GM12878 (cell line): ENCODE results near the gene TRUB1. TPM values are rescaled to one million over a fixed set of nuclear protein-coding genes. Genes with fewer than 3 reads are reported as not detected.

Source experiments
- ATAC-seq: fragments of 200-7000 bp; cut with Tn5 transposase; 3 replicates; pipeline ENCODE4 v1.9.1; 2020; ENCODE audit warnings: mild to moderate bottlenecking, moderate library complexity
- BruUV-seq: library from RNA; stranded (reverse); fragments of 400-500 nt; replicated peaks from 2 replicates; lab custom pipeline; 2021; lab: Mats Ljungman, UMichigan
- CTCF ChIA-PET: fragments of 300-600 bp; sonication (Branson Sonifier 250); formaldehyde crosslinking; extraction: SDS; loops from one replicate; lab custom pipeline; 2021; ENCODE audit warnings: inconsistent platforms; lab: Yijun Ruan, JAX
- POLR2A ChIA-PET: fragments of 350-600 bp; formaldehyde crosslinking; extraction: SDS; loops from one replicate; lab custom pipeline; 2021; ENCODE audit warnings: inconsistent platforms; lab: Charles Lee
- RAD21 ChIA-PET: fragments of 300-600 bp; sonication (Branson Sonifier 250); formaldehyde crosslinking; loops from one replicate; lab custom pipeline; 2023; ENCODE audit warnings: antibody characterized with exemption; ENCODE audit not compliant: unreplicated experiment; lab: Charles Lee
- SMC1A ChIA-PET: fragments of 300-600 bp; sonication (Branson Sonifier 250); formaldehyde crosslinking; loops from one replicate; lab custom pipeline; 2023; ENCODE audit not compliant: unreplicated experiment, uncharacterized antibody; lab: Charles Lee
- DNase-seq: peaks from one replicate; pipeline ENCODE4 v3.0.0-alpha.2; 2011; ENCODE audit warnings: low read depth, low spot score
- FAIRE-seq: peaks from 3 replicates; lab custom pipeline; 2011; peaks lifted over from hg19 to GRCh38; lab: Jason Lieb, UNC
- H2AFZ ChIP-seq: 2 replicates; pipeline ENCODE4 v1.6.0; 2011; ENCODE audit warnings: low read depth, low read length, control low read depth; ENCODE audit not compliant: control insufficient read depth
- H3K27ac ChIP-seq: 2 replicates; pipeline ENCODE4 v1.5.1; 2011; ENCODE audit warnings: control low read depth; ENCODE audit not compliant: control insufficient read depth, insufficient read depth
- H3K27me3 ChIP-seq, 2 experiments: replicated peaks in 1 of 2; 2 replicates each; pipeline versions ENCODE4 v1.6.0 to v1.6.1; 2011; ENCODE audit warnings: low read length in 1 of 2; ENCODE audit not compliant: control insufficient read depth in 2 of 2, insufficient read depth in 2 of 2
- H3K36me3 ChIP-seq, 2 experiments: 2 replicates each; pipeline ENCODE4 v1.5.1; 2011; ENCODE audit warnings: low read length in 1 of 2; ENCODE audit not compliant: control insufficient read depth in 2 of 2, insufficient read depth in 2 of 2
- H3K4me1 ChIP-seq: 2 replicates; pipeline ENCODE4 v1.6.1; 2011; ENCODE audit warnings: mild to moderate bottlenecking, low read length, moderate library complexity, mixed read lengths; ENCODE audit not compliant: control insufficient read depth, insufficient read depth
- H3K4me2 ChIP-seq: 2 replicates; pipeline ENCODE4 v1.6.0; 2011; ENCODE audit warnings: control low read depth; ENCODE audit not compliant: control insufficient read depth, insufficient read depth
- H3K4me3 ChIP-seq: fragments of 200-600 bp; sonication (generic); 2 replicates; pipeline ENCODE4 v1.5.1; 2016
- H3K79me2 ChIP-seq: 2 replicates; pipeline ENCODE4 v1.6.0; 2011; ENCODE audit warnings: low read length; ENCODE audit not compliant: control insufficient read depth, insufficient read depth
- H3K9ac ChIP-seq: 2 replicates; pipeline ENCODE4 v1.8.0; 2011; ENCODE audit warnings: low read length, control low read depth, mixed read lengths; ENCODE audit not compliant: control insufficient read depth, insufficient read depth
- H3K9me3 ChIP-seq: replicated peaks from 3 replicates; pipeline ENCODE4 v1.5.1; 2011; ENCODE audit warnings: mild to moderate bottlenecking, low read length; ENCODE audit not compliant: control insufficient read depth, insufficient read depth
- H4K20me1 ChIP-seq: 2 replicates; pipeline ENCODE4 v1.6.0; 2011; ENCODE audit not compliant: control insufficient read depth, insufficient read depth
- BCLAF1 ChIP-seq: fragments of 450-650 bp; IDR thresholded peaks from 2 replicates; pipeline ENCODE4 v1.6.1; 2017; ENCODE audit warnings: antibody characterized with exemption, mild to moderate bottlenecking, moderate library complexity
- BHLHE40 ChIP-seq, 2 experiments: fragments of 450-650 bp in 1 of 2; IDR thresholded peaks; 2 replicates each; pipeline ENCODE4 v1.6.1; 2011 to 2017; ENCODE audit warnings: low read depth in 2 of 2, borderline replicate concordance in 1 of 2, improper control_type of control experiment in 1 of 2, low read length in 1 of 2, mild to moderate bottlenecking in 1 of 2
- CBX5 ChIP-seq: sonication (generic); IDR thresholded peaks from 2 replicates; pipeline ENCODE4 v1.6.1; 2016; ENCODE audit warnings: low read depth, moderate library complexity, mild to moderate bottlenecking, inconsistent platforms
- E2F4 ChIP-seq: IDR thresholded peaks from 2 replicates; pipeline ENCODE4 v1.6.1; 2012; ENCODE audit warnings: low read depth, low read length, improper control_type of control experiment
- MTA2 ChIP-seq: fragments of 450-650 bp; IDR thresholded peaks from 2 replicates; pipeline ENCODE4 v1.6.1; 2016; ENCODE audit warnings: low read depth, mild to moderate bottlenecking, moderate library complexity
- POLR2AphosphoS2 ChIP-seq: IDR thresholded peaks from 2 replicates; pipeline ENCODE4 v1.6.1; 2011; ENCODE audit warnings: low read depth, mild to moderate bottlenecking, low read length, improper control_type of control experiment, moderate library complexity
- POLR2AphosphoS5 ChIP-seq: IDR thresholded peaks from 2 replicates; pipeline ENCODE4 v1.6.1; 2011; ENCODE audit warnings: mild to moderate bottlenecking, low read length, inconsistent platforms
- RBBP5 ChIP-seq: fragments of 200-600 bp; sonication (generic); conservative IDR thresholded peaks from 2 replicates; pipeline ENCODE4 v1.6.1; 2016
- RUNX3 ChIP-seq: IDR thresholded peaks from 2 replicates; pipeline ENCODE4 v1.6.1; 2012; ENCODE audit warnings: low read length, inconsistent platforms
- SMAD1 ChIP-seq: fragments of 450-650 bp; IDR thresholded peaks from 2 replicates; pipeline ENCODE4 v1.6.1; 2018; ENCODE audit warnings: mild to moderate bottlenecking, low read depth; ENCODE audit not compliant: partially characterized antibody
- TAF1 ChIP-seq: IDR thresholded peaks from 2 replicates; pipeline ENCODE4 v1.6.1; 2011; ENCODE audit warnings: mild to moderate bottlenecking, low read depth, low read length, borderline replicate concordance
- ZNF217 ChIP-seq: fragments of 450-650 bp; IDR thresholded peaks from 2 replicates; pipeline ENCODE4 v1.6.1; 2017; ENCODE audit warnings: antibody characterized with exemption, mild to moderate bottlenecking
- ZNF687 ChIP-seq: fragments of 450-650 bp; IDR thresholded peaks from 2 replicates; pipeline ENCODE4 v1.6.1; 2017; ENCODE audit warnings: mild to moderate bottlenecking, moderate library complexity
- WGBS: methylation state at CpG from one replicate; pipeline ENCODE4 v1.1.6; 2016; ENCODE audit warnings: low lambda C conversion rate; ENCODE audit not compliant: insufficient replicate concordance, insufficient coverage; ENCODE audit errors: missing lambda C conversion rate; 5-methylcytosine and 5-hydroxymethylcytosine counted together
- in situ Hi-C: fragments of 300-500 bp; cut with MboI; formaldehyde crosslinking; loops from 9 replicates; pipeline ENCODE4 v1.14.3; 2018; ENCODE audit warnings: mixed read lengths
- intact Hi-C: fragments of 100-400 bp; cut with micrococcal nuclease; formaldehyde crosslinking; loops from one replicate; pipeline ENCODE4 v1.14.2; 2022; ENCODE audit not compliant: unreplicated experiment
- polyA plus RNA-seq, 11 experiments: library from polyadenylated mRNA; depleted of rRNA in 4 of 11; unstranded in 6 of 11; stranded (reverse) in 5 of 11; fragments of >200 nt; fragmentation: Nextera tagmentation in 4 of 11; fragmentation: Illumina TruSeq in 1 of 11; extraction: Ambion mirVana in 4 of 11; extraction: Trizol in 1 of 11; gene quantifications; 1 replicate in 1 of 11; 2 replicates in 10 of 11; pipeline versions ENCODE4 v1.2.1 to v1.2.3, GENCODE V29; 2011 to 2016; ENCODE audit warnings: inconsistent platforms in 2 of 11, missing spikeins in 2 of 11, low read depth in 1 of 11
- total RNA-seq, 4 experiments: library from RNA; depleted of rRNA in 3 of 4; stranded (reverse); fragments of >200 nt in 3 of 4; fragmentation: Illumina TruSeq in 1 of 4; extraction: Trizol in 1 of 4; gene quantifications; 2 replicates each; pipeline versions ENCODE4 v1.2.1 to v1.2.3, GENCODE V29; 2013 to 2021

Gene TRUB1
- total and polyA plus RNA-seq, 10 of the 15 experiments (the other 5 are each of a cell fraction or from before 2014, with no cell fraction given): 8.1 to 24.0 (median 15.9) TPM

GRCh38 chr10:114932225-114932624 lies 5.8 kb upstream of the TRUB1 start (continued):
- TF ChIP-seq ZNF687 (no peak), CBX5 (no peak), POLR2AphosphoS2 (no peak), SMAD1 (no peak), E2F4 (no peak), TAF1 (no peak), MTA2 (no peak)

GRCh38 chr10:114932945-114933344 lies 5.0 kb upstream of the TRUB1 start:
- POLR2A ChIA-PET: no interaction called here
- 28% methylated on average over 2 of the region's 2 CpGs for WGBS
- H3K79me2 ChIP-seq: no peaks in the 10 kb centered on the region
- no peak overlapping the region for H3K27ac ChIP-seq
- no peak for DNase-seq
- no peak overlapping the region for H3K4me3 ChIP-seq
- TF ChIP-seq BCLAF1 (no peak), RUNX3 (no peak), ZNF217 (no peak), BHLHE40 (IDR thresholded peaks at IDR 0.05; ENCODE audit: borderline replicate concordance in 1 of 2, low read depth in 2 of 2, low read length in 1 of 2) (no peak), RBBP5 (no peak), POLR2AphosphoS5 (no peak), MTA2 (no peak), CBX5 (no peak), TAF1 (no peak)
- no peaks in the 10 kb centered on the region for H3K27me3 ChIP-seq
- H3K4me2 ChIP-seq: no peak overlapping the region
- ATAC-seq: no peak
- RAD21 ChIA-PET: no interaction called here
- no peaks in the 10 kb centered on the region; the same call in 2 of the 3 replicates for H3K9me3 ChIP-seq
- SMC1A ChIA-PET: interaction anchor here (0.7 to 2.3 kb wide), 3 partner anchors 10 to 56 kb away, joined by 3 to 6 read pairs (median 5); no protein-coding TSS in a partner anchor
- FAIRE-seq: no peak
- CTCF ChIA-PET: no interaction called here
- no TSS peak for BruUV-seq
- H3K4me1 ChIP-seq: no peaks in the 10 kb centered on the region
- intact Hi-C loops: no loop called here
- H4K20me1 ChIP-seq: no peaks in the 10 kb centered on the region
- no peaks in the 10 kb centered on the region for H3K36me3 ChIP-seq
- no peak overlapping the region for H2AFZ ChIP-seq
- in situ Hi-C loops: no loop called here
- no peak overlapping the region for H3K9ac ChIP-seq
